HepG2 (cell line): ENCODE measurements around the gene BSND. TPM values are rescaled to one million over a fixed set of nuclear protein-coding genes. Genes with fewer than 3 reads are reported as not detected.

Source experiments
- ATAC-seq: fragments of 200-7000 bp; cut with Tn5 transposase; 3 replicates; pipeline ENCODE4 v1.9.1; 2020; ENCODE audit warnings: mild to moderate bottlenecking, moderate library complexity
- BruUV-seq: library from RNA; stranded (reverse); fragments of 400-500 nt; replicated peaks from 2 replicates; lab custom pipeline; 2021; lab: Mats Ljungman, UMichigan
- CTCF ChIA-PET: fragments of 300-600 bp; formaldehyde crosslinking; extraction: SDS; loops from one replicate; lab custom pipeline; 2021; ENCODE audit warnings: low total read pairs, inconsistent platforms, low intra/inter-chr PET ratio; lab: Yijun Ruan, JAX
- POLR2A ChIA-PET: fragments of 350-600 bp; sonication (Branson Sonifier 250); formaldehyde crosslinking; loops from one replicate; lab custom pipeline; 2020; ENCODE audit warnings: antibody characterized with exemption, inconsistent platforms; lab: Yijun Ruan, JAX
- DNase-seq: peaks from one replicate; pipeline ENCODE4 v3.0.0-alpha.2; 2015; ENCODE audit warnings: low spot score
- FAIRE-seq: peaks from 3 replicates; lab custom pipeline; 2011; peaks lifted over from hg19 to GRCh38; lab: Jason Lieb, UNC
- H2AFZ ChIP-seq: one replicate; pipeline ENCODE4 v1.6.1; 2011; ENCODE audit warnings: low read length, inconsistent platforms
- H3K27ac ChIP-seq: fragments of 300-600 bp; 3 replicates; pipeline ENCODE4 v1.8.0; 2011; ENCODE audit warnings: mixed run types, mild to moderate bottlenecking, mixed read lengths, low read length, inconsistent platforms; ENCODE audit not compliant: insufficient read depth; ENCODE audit errors: extremely low read length
- H3K27me3 ChIP-seq, 2 experiments: fragments of 200-600 bp in 1 of 2; 2 replicates in 1 of 2; 3 replicates in 1 of 2; pipeline versions ENCODE4 v1.6.0 to v1.8.0; 2011; ENCODE audit warnings: low read length in 2 of 2, mild to moderate bottlenecking in 2 of 2, moderate library complexity in 2 of 2, inconsistent platforms in 1 of 2; ENCODE audit not compliant: insufficient read depth in 2 of 2, control insufficient read depth in 1 of 2
- H3K36me3 ChIP-seq, 2 experiments: fragments of 200-600 bp in 1 of 2; replicated peaks in 1 of 2; 2 replicates in 1 of 2; 3 replicates in 1 of 2; pipeline versions ENCODE4 v1.5.1 to v1.8.0; 2011; ENCODE audit warnings: low read length in 2 of 2, inconsistent platforms in 1 of 2; ENCODE audit not compliant: insufficient read depth in 2 of 2, control insufficient read depth in 1 of 2
- H3K4me1 ChIP-seq: 2 replicates; pipeline ENCODE4 v1.5.1; 2012; ENCODE audit warnings: low read length, inconsistent platforms; ENCODE audit not compliant: insufficient read depth
- H3K4me2 ChIP-seq: 2 replicates; pipeline ENCODE4 v1.6.0; 2011; ENCODE audit warnings: low read depth, low read length, inconsistent platforms
- H3K4me3 ChIP-seq, 3 experiments: fragments of 200-600 bp in 1 of 3; sonication (generic), shearing (Covaris generic) in 1 of 3; replicated peaks in 1 of 3; 2 replicates each; pipeline ENCODE4 v1.5.1; 2011 to 2016; ENCODE audit warnings: low read length in 3 of 3, inconsistent platforms in 2 of 3, low read depth in 2 of 3, mild to moderate bottlenecking in 2 of 3, control low read depth in 1 of 3, mixed read lengths in 1 of 3; ENCODE audit not compliant: insufficient read depth in 1 of 3
- H3K79me2 ChIP-seq: one replicate; pipeline ENCODE4 v1.6.1; 2011; ENCODE audit warnings: low read length, inconsistent platforms; ENCODE audit not compliant: insufficient read depth
- H3K9ac ChIP-seq: 2 replicates; pipeline ENCODE4 v1.6.0; 2011; ENCODE audit warnings: mild to moderate bottlenecking, low read depth, low read length, inconsistent platforms; ENCODE audit not compliant: insufficient read depth
- H3K9me3 ChIP-seq: 2 replicates; pipeline ENCODE4 v1.5.1; 2012; ENCODE audit warnings: mild to moderate bottlenecking, low read length
- H4K20me1 ChIP-seq: 2 replicates; pipeline ENCODE4 v1.6.0; 2011; ENCODE audit warnings: inconsistent platforms, mild to moderate bottlenecking, low read length, moderate library complexity; ENCODE audit not compliant: insufficient read depth
- ADNP ChIP-seq: sonication (generic); formaldehyde crosslinking; IDR thresholded peaks from 2 replicates; pipeline ENCODE4 v1.4.0; 2020; ENCODE audit warnings: missing genetic modification reagents
- KDM4B ChIP-seq: sonication (generic); formaldehyde crosslinking; IDR thresholded peaks from 2 replicates; pipeline ENCODE4 v1.4.0; 2020; ENCODE audit warnings: missing genetic modification reagents
- LCORL ChIP-seq, 2 experiments: fragments of 450-650 bp in 1 of 2; sonication (generic) in 1 of 2; formaldehyde crosslinking in 1 of 2; IDR thresholded peaks; 2 replicates each; pipeline versions ENCODE4 v1.5.0 to v1.6.1; 2017 to 2020; ENCODE audit warnings: antibody characterized with exemption in 1 of 2, missing genetic modification reagents in 1 of 2
- PHF20 ChIP-seq: sonication (generic); formaldehyde crosslinking; IDR thresholded peaks from 2 replicates; pipeline ENCODE4 v1.5.0; 2020; ENCODE audit warnings: mild to moderate bottlenecking, missing genetic modification reagents
- ZBTB7B ChIP-seq: sonication (generic); formaldehyde crosslinking; IDR thresholded peaks from 2 replicates; pipeline ENCODE4 v1.4.0; 2020; ENCODE audit warnings: missing genetic modification reagents
- WGBS: methylation state at CpG from one replicate; pipeline ENCODE4 v1.1.6; 2017; ENCODE audit warnings: low lambda C conversion rate; 5-methylcytosine and 5-hydroxymethylcytosine counted together
- in situ Hi-C: cut with HindIII; loops from 2 replicates; pipeline ENCODE4 v1.10.0; 2017; ENCODE audit warnings: low pct_unique_long_range_greater_than_20kb; ENCODE audit not compliant: extremely low pct_ligation_motif_present
- intact Hi-C: fragments of 100-400 bp; cut with micrococcal nuclease; formaldehyde crosslinking; loops from one replicate; pipeline ENCODE4 v1.10.0; 2022; ENCODE audit not compliant: unreplicated experiment
- polyA plus RNA-seq, 8 experiments: library from polyadenylated mRNA; depleted of rRNA in 3 of 8; stranded (reverse) in 7 of 8; unstranded in 1 of 8; fragments of >200 nt; fragmentation: Illumina TruSeq in 4 of 8; extraction: Trizol in 4 of 8; gene quantifications; 2 replicates each; pipeline versions ENCODE4 v1.2.1 to v1.2.3, GENCODE V29; 2011 to 2016; ENCODE audit warnings: low read depth in 4 of 8, missing spikeins in 1 of 8, mixed read lengths in 1 of 8; ENCODE audit not compliant: insufficient read depth in 1 of 8
- total RNA-seq, 5 experiments: library from RNA; depleted of rRNA; stranded (reverse); fragments of >200 nt; fragmentation: Illumina TruSeq; extraction: Trizol; gene quantifications; 2 replicates each; pipeline ENCODE4 v1.2.3, GENCODE V29; 2016; ENCODE audit warnings: low read depth in 1 of 5
- TF ChIP-seq, protein P1 (sequence below): sonication (generic); formaldehyde crosslinking; IDR thresholded peaks from 2 replicates; pipeline ENCODE4 v1.4.0; 2020; ENCODE audit warnings: missing genetic modification reagents
- TF ChIP-seq, protein P2 (sequence below): sonication (generic); formaldehyde crosslinking; IDR thresholded peaks from 2 replicates; pipeline ENCODE4 v1.4.0; 2020; ENCODE audit warnings: mild to moderate bottlenecking, missing genetic modification reagents
- TF ChIP-seq, protein P3 (sequence below): sonication (generic); formaldehyde crosslinking; IDR thresholded peaks from 2 replicates; pipeline ENCODE4 v1.4.0; 2020; ENCODE audit warnings: mild to moderate bottlenecking, missing genetic modification reagents
- TF ChIP-seq, protein P4 (sequence below): sonication (generic); formaldehyde crosslinking; IDR thresholded peaks from 2 replicates; pipeline ENCODE4 v1.5.1; 2020; ENCODE audit warnings: mild to moderate bottlenecking, missing genetic modification reagents, borderline replicate concordance

The BSND gene
- total and polyA plus RNA-seq, 2 of the 13 experiments (the other 11 are each of a cell fraction or from before 2014, with no cell fraction given): not detected

DNA sequence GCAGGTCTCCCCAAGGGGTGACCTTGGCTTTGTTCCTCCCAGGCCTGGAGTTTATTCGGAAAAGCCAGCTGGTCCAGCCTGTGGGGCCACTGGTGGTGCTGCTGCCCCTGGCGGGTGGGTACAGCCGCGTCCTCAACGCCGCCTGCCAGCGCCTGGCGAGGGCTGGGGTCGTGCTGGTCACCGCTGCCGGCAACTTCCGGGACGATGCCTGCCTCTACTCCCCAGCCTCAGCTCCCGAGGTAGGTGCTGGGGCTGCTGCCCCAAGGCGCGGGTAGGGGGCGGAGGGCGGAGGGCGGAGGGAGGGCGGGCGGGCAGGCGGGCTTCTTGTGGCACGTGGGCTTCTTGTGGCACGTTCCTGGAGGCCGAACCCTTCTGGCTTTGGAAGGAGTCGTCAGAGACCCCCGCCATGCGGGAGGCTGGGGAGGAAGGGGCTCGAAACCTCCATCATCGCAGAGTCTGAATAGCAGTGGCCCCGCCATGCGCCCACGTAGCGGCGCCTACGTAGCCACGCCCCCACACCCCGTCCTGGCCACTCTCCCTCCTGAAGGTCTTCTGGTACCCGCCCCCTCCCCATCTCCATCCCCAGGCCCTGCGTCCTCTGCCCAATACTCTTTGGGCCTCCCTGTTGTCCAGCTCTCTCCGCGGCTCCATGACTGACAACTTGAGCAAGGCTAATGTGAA is 57.4 kb downstream of the BSND start:
- 98% methylated on average over 14 of the region's 42 CpGs for WGBS
- DNase-seq: no peak
- H3K36me3 ChIP-seq: peaks cover 10 to 61% of the 10 kb centered on the region in 2 experiments; a peak in 4 of 5 replicates
- TF ChIP-seq, protein P1, sequence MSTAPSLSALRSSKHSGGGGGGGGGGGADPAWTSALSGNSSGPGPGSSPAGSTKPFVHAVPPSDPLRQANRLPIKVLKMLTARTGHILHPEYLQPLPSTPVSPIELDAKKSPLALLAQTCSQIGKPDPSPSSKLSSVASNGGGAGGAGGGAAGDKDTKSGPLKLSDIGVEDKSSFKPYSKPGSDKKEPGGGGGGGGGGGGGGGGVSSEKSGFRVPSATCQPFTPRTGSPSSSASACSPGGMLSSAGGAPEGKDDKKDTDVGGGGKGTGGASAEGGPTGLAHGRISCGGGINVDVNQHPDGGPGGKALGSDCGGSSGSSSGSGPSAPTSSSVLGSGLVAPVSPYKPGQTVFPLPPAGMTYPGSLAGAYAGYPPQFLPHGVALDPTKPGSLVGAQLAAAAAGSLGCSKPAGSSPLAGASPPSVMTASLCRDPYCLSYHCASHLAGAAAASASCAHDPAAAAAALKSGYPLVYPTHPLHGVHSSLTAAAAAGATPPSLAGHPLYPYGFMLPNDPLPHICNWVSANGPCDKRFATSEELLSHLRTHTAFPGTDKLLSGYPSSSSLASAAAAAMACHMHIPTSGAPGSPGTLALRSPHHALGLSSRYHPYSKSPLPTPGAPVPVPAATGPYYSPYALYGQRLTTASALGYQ (CRISPR knock-in tag): no peak
- no peak for TF ChIP-seq ADNP
- TF ChIP-seq, protein P2, sequence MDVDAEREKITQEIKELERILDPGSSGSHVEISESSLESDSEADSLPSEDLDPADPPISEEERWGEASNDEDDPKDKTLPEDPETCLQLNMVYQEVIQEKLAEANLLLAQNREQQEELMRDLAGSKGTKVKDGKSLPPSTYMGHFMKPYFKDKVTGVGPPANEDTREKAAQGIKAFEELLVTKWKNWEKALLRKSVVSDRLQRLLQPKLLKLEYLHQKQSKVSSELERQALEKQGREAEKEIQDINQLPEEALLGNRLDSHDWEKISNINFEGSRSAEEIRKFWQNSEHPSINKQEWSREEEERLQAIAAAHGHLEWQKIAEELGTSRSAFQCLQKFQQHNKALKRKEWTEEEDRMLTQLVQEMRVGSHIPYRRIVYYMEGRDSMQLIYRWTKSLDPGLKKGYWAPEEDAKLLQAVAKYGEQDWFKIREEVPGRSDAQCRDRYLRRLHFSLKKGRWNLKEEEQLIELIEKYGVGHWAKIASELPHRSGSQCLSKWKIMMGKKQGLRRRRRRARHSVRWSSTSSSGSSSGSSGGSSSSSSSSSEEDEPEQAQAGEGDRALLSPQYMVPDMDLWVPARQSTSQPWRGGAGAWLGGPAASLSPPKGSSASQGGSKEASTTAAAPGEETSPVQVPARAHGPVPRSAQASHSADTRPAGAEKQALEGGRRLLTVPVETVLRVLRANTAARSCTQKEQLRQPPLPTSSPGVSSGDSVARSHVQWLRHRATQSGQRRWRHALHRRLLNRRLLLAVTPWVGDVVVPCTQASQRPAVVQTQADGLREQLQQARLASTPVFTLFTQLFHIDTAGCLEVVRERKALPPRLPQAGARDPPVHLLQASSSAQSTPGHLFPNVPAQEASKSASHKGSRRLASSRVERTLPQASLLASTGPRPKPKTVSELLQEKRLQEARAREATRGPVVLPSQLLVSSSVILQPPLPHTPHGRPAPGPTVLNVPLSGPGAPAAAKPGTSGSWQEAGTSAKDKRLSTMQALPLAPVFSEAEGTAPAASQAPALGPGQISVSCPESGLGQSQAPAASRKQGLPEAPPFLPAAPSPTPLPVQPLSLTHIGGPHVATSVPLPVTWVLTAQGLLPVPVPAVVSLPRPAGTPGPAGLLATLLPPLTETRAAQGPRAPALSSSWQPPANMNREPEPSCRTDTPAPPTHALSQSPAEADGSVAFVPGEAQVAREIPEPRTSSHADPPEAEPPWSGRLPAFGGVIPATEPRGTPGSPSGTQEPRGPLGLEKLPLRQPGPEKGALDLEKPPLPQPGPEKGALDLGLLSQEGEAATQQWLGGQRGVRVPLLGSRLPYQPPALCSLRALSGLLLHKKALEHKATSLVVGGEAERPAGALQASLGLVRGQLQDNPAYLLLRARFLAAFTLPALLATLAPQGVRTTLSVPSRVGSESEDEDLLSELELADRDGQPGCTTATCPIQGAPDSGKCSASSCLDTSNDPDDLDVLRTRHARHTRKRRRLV: no peak
- no peak for TF ChIP-seq ZBTB7B (CRISPR knock-in tag)
- no peak for TF ChIP-seq KDM4B (CRISPR knock-in tag)
- TF ChIP-seq, protein P3, sequence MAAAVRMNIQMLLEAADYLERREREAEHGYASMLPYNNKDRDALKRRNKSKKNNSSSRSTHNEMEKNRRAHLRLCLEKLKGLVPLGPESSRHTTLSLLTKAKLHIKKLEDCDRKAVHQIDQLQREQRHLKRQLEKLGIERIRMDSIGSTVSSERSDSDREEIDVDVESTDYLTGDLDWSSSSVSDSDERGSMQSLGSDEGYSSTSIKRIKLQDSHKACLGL (CRISPR knock-in tag): no peak
- TF ChIP-seq LCORL (IDR thresholded peaks at IDR 0.05): no peak
- TF ChIP-seq LCORL (CRISPR knock-in tag; IDR thresholded peaks at IDR 0.05): no peak
- no peak for TF ChIP-seq PHF20 (CRISPR knock-in tag)
- TF ChIP-seq, protein P4, sequence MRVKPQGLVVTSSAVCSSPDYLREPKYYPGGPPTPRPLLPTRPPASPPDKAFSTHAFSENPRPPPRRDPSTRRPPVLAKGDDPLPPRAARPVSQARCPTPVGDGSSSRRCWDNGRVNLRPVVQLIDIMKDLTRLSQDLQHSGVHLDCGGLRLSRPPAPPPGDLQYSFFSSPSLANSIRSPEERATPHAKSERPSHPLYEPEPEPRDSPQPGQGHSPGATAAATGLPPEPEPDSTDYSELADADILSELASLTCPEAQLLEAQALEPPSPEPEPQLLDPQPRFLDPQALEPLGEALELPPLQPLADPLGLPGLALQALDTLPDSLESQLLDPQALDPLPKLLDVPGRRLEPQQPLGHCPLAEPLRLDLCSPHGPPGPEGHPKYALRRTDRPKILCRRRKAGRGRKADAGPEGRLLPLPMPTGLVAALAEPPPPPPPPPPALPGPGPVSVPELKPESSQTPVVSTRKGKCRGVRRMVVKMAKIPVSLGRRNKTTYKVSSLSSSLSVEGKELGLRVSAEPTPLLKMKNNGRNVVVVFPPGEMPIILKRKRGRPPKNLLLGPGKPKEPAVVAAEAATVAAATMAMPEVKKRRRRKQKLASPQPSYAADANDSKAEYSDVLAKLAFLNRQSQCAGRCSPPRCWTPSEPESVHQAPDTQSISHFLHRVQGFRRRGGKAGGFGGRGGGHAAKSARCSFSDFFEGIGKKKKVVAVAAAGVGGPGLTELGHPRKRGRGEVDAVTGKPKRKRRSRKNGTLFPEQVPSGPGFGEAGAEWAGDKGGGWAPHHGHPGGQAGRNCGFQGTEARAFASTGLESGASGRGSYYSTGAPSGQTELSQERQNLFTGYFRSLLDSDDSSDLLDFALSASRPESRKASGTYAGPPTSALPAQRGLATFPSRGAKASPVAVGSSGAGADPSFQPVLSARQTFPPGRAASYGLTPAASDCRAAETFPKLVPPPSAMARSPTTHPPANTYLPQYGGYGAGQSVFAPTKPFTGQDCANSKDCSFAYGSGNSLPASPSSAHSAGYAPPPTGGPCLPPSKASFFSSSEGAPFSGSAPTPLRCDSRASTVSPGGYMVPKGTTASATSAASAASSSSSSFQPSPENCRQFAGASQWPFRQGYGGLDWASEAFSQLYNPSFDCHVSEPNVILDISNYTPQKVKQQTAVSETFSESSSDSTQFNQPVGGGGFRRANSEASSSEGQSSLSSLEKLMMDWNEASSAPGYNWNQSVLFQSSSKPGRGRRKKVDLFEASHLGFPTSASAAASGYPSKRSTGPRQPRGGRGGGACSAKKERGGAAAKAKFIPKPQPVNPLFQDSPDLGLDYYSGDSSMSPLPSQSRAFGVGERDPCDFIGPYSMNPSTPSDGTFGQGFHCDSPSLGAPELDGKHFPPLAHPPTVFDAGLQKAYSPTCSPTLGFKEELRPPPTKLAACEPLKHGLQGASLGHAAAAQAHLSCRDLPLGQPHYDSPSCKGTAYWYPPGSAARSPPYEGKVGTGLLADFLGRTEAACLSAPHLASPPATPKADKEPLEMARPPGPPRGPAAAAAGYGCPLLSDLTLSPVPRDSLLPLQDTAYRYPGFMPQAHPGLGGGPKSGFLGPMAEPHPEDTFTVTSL (CRISPR knock-in tag): no peak

More for the DNA sequence above, 57.4 kb downstream of the BSND start:
- no peak for FAIRE-seq
- intact Hi-C loops: no loop called here
- H4K20me1 ChIP-seq: peaks cover 3% of the 10 kb centered on the region; the same call in 1 of the 2 replicates
- H3K4me3 ChIP-seq: no peak overlapping the region
- H3K9me3 ChIP-seq: no peaks in the 10 kb centered on the region
- no TSS peak for BruUV-seq
- ChIA-PET POLR2A (no interaction called here), CTCF (no interaction called here)
- H3K27me3 ChIP-seq: no peaks in the 10 kb centered on the region
- no peak overlapping the region for H3K9ac ChIP-seq
- H3K79me2 ChIP-seq: no peaks in the 10 kb centered on the region
- H3K27ac ChIP-seq: no peak overlapping the region
- no peak for ATAC-seq
- in situ Hi-C loops: no loop called here
- no peak overlapping the region for H2AFZ ChIP-seq
- no peak overlapping the region for H3K4me2 ChIP-seq
- peaks cover 32% of the 10 kb centered on the region for H3K4me1 ChIP-seq
